HG03060 (cell line): ENCODE measurements around the gene FAM83G.

Experiments used
- ATAC-seq: cut with Tn5 transposase; IDR thresholded peaks from one replicate; pipeline ENCODE4 v1.9.1; 2021; ENCODE audit warnings: low read depth, moderate number of reproducible peaks; ENCODE audit not compliant: unreplicated experiment

FAM83G gene

GRCh38 chr17:18993905-18994526 lies 10.5 kb downstream of the FAM83G start:
- ATAC-seq = no peak

- no peak for ATAC-seq
These were observed 12.0 kb downstream of the FAM83G start for GRCh38 chr17:18992454-18993130.

- ATAC-seq = no peak
These were observed 12.8 kb downstream of the FAM83G start for GRCh38 chr17:18991531-18992315.

GRCh38 chr17:18990331-18990730 lies 14.2 kb downstream of the FAM83G start:
- no peak for ATAC-seq

- ATAC-seq = no peak
These were observed 15.9 kb downstream of the FAM83G start for GRCh38 chr17:18988546-18989173.

- ATAC-seq = no peak
These were observed 16.6 kb downstream of the FAM83G start for GRCh38 chr17:18987862-18988545.

GRCh38 chr17:18987230-18987610 lies 17.3 kb downstream of the FAM83G start:
- ATAC-seq = no peak

GRCh38 chr17:18986541-18987229 lies 17.9 kb downstream of the FAM83G start:
- no peak for ATAC-seq

- ATAC-seq = no peak
These were observed 19.1 kb downstream of the FAM83G start for GRCh38 chr17:18985475-18985874.

- ATAC-seq = no peak
These were observed 20.1 kb downstream of the FAM83G start for GRCh38 chr17:18984273-18985114.

- ATAC-seq = no peak
These were observed 22.7 kb downstream of the FAM83G start for GRCh38 chr17:18981642-18982424.

- no peak for ATAC-seq
These were observed 23.3 kb downstream of the FAM83G start for GRCh38 chr17:18981335-18981641.

- ATAC-seq = no peak
These were observed 23.8 kb downstream of the FAM83G start for GRCh38 chr17:18980682-18981334.

GRCh38 chr17:18978655-18979054 lies 25.9 kb downstream of the FAM83G start:
- no peak for ATAC-seq

- no peak for ATAC-seq
These were observed 26.5 kb downstream of the FAM83G start for GRCh38 chr17:18978050-18978449.

GRCh38 chr17:18977646-18978045 lies 26.9 kb downstream of the FAM83G start:
- no peak for ATAC-seq

GRCh38 chr17:18977021-18977420 lies 27.5 kb downstream of the FAM83G start:
- ATAC-seq = no peak

GRCh38 chr17:18976201-18976600 lies 28.4 kb downstream of the FAM83G start:
- ATAC-seq = no peak
